Breast epithelium (tissue), 4 donors: ENCODE measurements around the gene SHANK2. TPM values are rescaled to one million over a fixed set of nuclear protein-coding genes. Genes with fewer than 3 reads are reported as not detected.

Experiments
- DNase-seq, 2 donors: peaks; one replicate each; pipeline ENCODE4 v3.0.0-alpha.2; 2019; ENCODE audit warnings: low spot score in 2 of 2
- H3K27ac ChIP-seq, 2 donors: fragments of 200-600 bp; sonication (generic) in 1 of 2; one replicate each; pipeline ENCODE4 v1.5.1; 2016 to 2019; ENCODE audit warnings: mild to moderate bottlenecking in 1 of 2
- H3K27me3 ChIP-seq, 2 donors: fragments of 200-600 bp; sonication (generic) in 1 of 2; one replicate each; pipeline versions ENCODE4 v1.5.1 to v1.6.0; 2017 to 2019; ENCODE audit warnings: control low read depth in 1 of 2, mild to moderate bottlenecking in 1 of 2
- H3K36me3 ChIP-seq: fragments of 200-600 bp; one replicate; pipeline ENCODE4 v1.5.1; 2019
- H3K4me1 ChIP-seq, 2 donors: fragments of 200-600 bp; sonication (generic); one replicate each; pipeline ENCODE4 v1.5.1; 2016 to 2019; ENCODE audit warnings: control low read depth in 1 of 2
- H3K4me3 ChIP-seq, 3 donors: fragments of 200-600 bp; sonication (generic); 1 replicate in 2 of 3; 2 replicates in 1 of 3; pipeline ENCODE4 v1.5.1; 2016 to 2019; ENCODE audit warnings: mild to moderate bottlenecking in 3 of 3, moderate library complexity in 2 of 3
- H3K9me3 ChIP-seq, 2 donors: fragments of 200-600 bp; sonication (generic) in 1 of 2; one replicate each; pipeline ENCODE4 v1.5.1; 2016 to 2019; ENCODE audit warnings: control low read depth in 1 of 2
- POLR2A ChIP-seq: fragments of 450-650 bp; IDR thresholded peaks from one replicate; pipeline ENCODE4 v1.6.1; 2016; ENCODE audit warnings: antibody characterized with exemption, mild to moderate bottlenecking, moderate library complexity
- POLR2AphosphoS5 ChIP-seq, 3 donors: sonication (generic); formaldehyde crosslinking; IDR thresholded peaks; one replicate each; pipeline ENCODE4 v1.6.1; 2017; ENCODE audit warnings: antibody characterized with exemption in 3 of 3
- intact Hi-C: fragments of 100-400 bp; cut with DNase I; formaldehyde crosslinking; loops from one replicate; pipeline ENCODE4 v1.15.1; 2023; ENCODE audit warnings: low total_unique reads
- total RNA-seq, 3 donors: library from RNA; depleted of rRNA; stranded (reverse); fragments of >200 nt; gene quantifications; one replicate each; pipeline ENCODE4 v1.1.0, GENCODE V29; 2016
- TF ChIP-seq, protein P1 (sequence below), 3 donors: fragments of 450-650 bp; IDR thresholded peaks; one replicate each; pipeline ENCODE4 v1.5.1; 2016 to 2017; ENCODE audit warnings: antibody characterized with exemption in 3 of 3, mild to moderate bottlenecking in 3 of 3, moderate library complexity in 3 of 3

SHANK2 gene
- total RNA-seq, 3 donors from 2014 or later, result 1.3 to 38.8 (median 33.1) TPM

DNA sequence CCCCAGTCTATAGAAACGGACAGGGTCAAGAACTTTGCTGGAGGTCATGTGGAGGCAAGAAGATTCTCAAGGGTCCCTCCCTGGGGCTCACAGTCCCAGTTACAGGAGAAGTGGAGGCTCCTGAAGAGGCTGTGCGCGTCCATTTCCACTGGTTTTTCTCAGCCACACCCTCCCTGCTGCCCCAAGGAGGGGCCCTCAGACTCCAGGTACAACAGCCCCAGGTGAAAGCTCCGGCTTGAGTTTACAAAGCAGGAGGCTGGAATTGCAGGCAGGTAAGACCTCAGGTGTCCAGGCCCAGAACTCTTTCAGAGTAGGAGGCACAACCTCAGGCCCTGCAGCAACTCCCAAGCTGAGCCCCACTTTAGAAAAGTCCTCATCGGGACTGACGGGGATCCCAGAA lies 3.1 kb downstream of the SHANK2 start:
- peaks cover 0 to 4% of the 10 kb centered on the region in 2 donors for H3K4me1 ChIP-seq
- intact Hi-C loops, result no loop called here
- TF ChIP-seq, protein P1, sequence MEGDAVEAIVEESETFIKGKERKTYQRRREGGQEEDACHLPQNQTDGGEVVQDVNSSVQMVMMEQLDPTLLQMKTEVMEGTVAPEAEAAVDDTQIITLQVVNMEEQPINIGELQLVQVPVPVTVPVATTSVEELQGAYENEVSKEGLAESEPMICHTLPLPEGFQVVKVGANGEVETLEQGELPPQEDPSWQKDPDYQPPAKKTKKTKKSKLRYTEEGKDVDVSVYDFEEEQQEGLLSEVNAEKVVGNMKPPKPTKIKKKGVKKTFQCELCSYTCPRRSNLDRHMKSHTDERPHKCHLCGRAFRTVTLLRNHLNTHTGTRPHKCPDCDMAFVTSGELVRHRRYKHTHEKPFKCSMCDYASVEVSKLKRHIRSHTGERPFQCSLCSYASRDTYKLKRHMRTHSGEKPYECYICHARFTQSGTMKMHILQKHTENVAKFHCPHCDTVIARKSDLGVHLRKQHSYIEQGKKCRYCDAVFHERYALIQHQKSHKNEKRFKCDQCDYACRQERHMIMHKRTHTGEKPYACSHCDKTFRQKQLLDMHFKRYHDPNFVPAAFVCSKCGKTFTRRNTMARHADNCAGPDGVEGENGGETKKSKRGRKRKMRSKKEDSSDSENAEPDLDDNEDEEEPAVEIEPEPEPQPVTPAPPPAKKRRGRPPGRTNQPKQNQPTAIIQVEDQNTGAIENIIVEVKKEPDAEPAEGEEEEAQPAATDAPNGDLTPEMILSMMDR (IDR thresholded peaks at IDR 0.05), result no peak
- TF ChIP-seq POLR2A (no peak), POLR2AphosphoS5 (IDR thresholded peaks at IDR 0.05) (no peak)
- no peak overlapping the region for H3K27ac ChIP-seq
- no peak overlapping the region for H3K4me3 ChIP-seq
- H3K27me3 ChIP-seq, result peaks cover 0 to 29% of the 10 kb centered on the region in 2 donors
- DNase-seq, result peak in 1 of 2 donors; percentile 55
- no peaks in the 10 kb centered on the region for H3K36me3 ChIP-seq
- no peaks in the 10 kb centered on the region for H3K9me3 ChIP-seq

DNA sequence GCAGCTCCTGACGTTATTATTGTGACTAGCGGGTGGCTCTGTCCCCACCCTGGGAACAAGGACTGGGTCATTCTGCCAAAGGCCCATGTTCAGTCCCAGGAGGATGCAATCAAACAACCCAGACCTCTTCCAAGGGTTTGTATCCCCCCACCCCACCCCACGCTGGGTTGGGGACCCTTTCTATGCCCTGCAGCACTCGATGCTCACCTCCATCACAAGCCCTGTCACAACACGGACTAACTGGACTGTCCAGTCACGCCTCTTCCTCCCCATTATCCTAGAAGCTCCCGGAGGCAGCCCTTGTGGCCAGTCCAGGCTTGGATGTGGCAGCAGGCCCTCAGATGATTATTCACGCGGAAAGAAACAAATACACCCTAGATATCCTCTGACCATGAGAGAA lies 3.7 kb downstream of the SHANK2 start:
- H3K36me3 ChIP-seq, result no peaks in the 10 kb centered on the region

DNA sequence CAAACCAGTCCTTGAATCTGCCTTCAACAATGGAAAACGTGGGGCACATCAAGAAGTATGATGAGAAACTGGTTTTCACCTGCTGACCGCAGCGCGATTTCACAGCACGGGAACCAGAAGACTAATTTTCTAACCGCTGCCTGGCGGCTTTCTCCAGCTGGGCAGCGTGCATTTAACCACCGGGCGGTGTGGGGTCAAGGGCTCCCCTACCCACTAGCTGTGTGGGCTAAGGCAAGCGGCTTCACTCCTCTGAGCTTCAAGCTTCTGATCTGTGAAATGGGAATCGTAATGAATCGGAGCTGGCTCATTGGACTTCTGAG lies 4.2 kb downstream of the SHANK2 start:
- H3K36me3 ChIP-seq, result no peaks in the 10 kb centered on the region
- intact Hi-C loops, result no loop called here
- no peak overlapping the region for H3K27ac ChIP-seq
- TF ChIP-seq, protein P1 (IDR thresholded peaks at IDR 0.05), result no peak
- no peak for TF ChIP-seq POLR2A
- TF ChIP-seq POLR2AphosphoS5 (IDR thresholded peaks at IDR 0.05), result no peak
- no peak overlapping the region for H3K4me3 ChIP-seq
- H3K9me3 ChIP-seq, result no peaks in the 10 kb centered on the region
- peak in 1 of 2 donors; percentile 31 for DNase-seq
- H3K27me3 ChIP-seq, result peaks cover 0 to 29% of the 10 kb centered on the region in 2 donors
- peaks cover 0 to 4% of the 10 kb centered on the region in 2 donors for H3K4me1 ChIP-seq

More for the DNA sequence above, 3.7 kb downstream of the SHANK2 start:
- TF ChIP-seq, protein P1 (IDR thresholded peaks at IDR 0.05), result no peak
- TF ChIP-seq POLR2A (no peak), POLR2AphosphoS5 (IDR thresholded peaks at IDR 0.05) (no peak)
- Histone ChIP-seq H3K9me3 (no peaks in the 10 kb centered on the region), H3K27ac (no peak overlapping the region), H3K4me1 (peaks cover 0 to 4% of the 10 kb centered on the region in 2 donors), H3K27me3 (peaks cover 0 to 29% of the 10 kb centered on the region in 2 donors), H3K4me3 (no peak overlapping the region)
- DNase-seq, result peak in 1 of 2 donors; percentile 48
- intact Hi-C loops, result no loop called here

DNA sequence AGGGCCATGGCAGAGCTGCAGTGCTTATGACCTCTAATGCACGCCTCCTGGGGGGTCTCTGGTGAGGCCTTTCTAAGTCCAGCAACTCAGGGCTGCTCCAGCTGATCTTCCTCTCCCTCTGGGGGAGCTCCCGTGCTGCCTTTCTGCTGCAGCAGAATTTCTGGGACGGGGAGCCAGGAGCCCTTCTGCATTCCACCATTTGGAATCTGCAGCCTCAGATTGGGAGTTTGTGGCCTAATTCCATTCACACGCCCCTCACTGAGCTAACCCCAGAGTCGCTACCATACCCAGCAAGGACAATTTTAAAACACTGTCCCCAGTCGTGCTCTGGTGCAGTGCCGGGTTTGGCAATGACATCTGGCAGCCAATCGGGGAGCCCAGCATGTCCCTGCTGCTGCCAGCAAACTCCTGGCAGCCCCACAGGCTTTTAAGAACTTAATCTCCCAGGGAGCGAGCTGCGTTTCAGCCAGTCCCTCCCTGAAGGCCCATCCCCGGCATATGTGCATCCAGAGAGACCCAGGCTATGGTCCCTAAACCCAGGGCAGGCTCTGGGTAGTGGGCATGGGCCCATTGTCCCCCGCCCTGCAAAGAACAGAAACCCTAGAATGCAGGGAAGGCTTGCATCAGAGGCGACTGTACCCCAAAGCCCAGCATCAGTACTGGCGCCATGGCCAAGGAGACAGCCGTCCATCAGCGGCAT lies 4.7 kb downstream of the SHANK2 start:
- Histone ChIP-seq H3K36me3 (no peaks in the 10 kb centered on the region), H3K4me3 (no peak overlapping the region), H3K27ac (no peak overlapping the region), H3K4me1 (no peaks in the 10 kb centered on the region), H3K9me3 (no peaks in the 10 kb centered on the region), H3K27me3 (peaks cover 0 to 29% of the 10 kb centered on the region in 2 donors)
- intact Hi-C loops, result no loop called here
- TF ChIP-seq POLR2A (no peak), POLR2AphosphoS5 (IDR thresholded peaks at IDR 0.05) (no peak)
- TF ChIP-seq, protein P1 (IDR thresholded peaks at IDR 0.05), result no peak
- peak in 1 of 2 donors; percentile 36 for DNase-seq

DNA sequence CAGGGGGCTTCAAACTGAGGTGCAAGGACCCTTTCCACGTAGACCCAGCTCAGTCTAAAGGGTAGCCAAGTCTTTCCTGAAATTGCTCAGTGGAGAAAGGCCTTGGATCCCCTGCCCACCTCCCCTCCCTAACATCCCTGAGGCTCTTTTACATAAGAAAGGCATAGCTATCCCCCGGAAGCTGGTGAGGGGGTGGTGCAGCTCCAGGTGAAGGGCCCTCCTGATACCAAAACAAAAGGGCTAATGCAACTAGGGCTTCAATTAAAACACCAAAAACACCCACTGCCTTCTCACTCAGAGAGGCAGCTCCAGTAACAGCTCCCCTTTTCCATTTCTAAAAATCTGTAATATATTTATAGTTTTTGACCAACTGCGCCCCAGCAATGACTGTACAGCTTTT lies 5.8 kb downstream of the SHANK2 start:
- Histone ChIP-seq H3K27ac (no peak overlapping the region), H3K36me3 (no peaks in the 10 kb centered on the region), H3K27me3 (peaks cover 0 to 23% of the 10 kb centered on the region in 2 donors), H3K4me3 (no peak overlapping the region), H3K4me1 (no peaks in the 10 kb centered on the region), H3K9me3 (no peaks in the 10 kb centered on the region)
- TF ChIP-seq POLR2AphosphoS5 (IDR thresholded peaks at IDR 0.05) (no peak), POLR2A (no peak)
- TF ChIP-seq, protein P1 (IDR thresholded peaks at IDR 0.05), result no peak
- intact Hi-C loops, result no loop called here
- DNase-seq, result peak in 1 of 2 donors; percentile 7
